ENCODE measurements around the gene SUGCT.

DNA sequence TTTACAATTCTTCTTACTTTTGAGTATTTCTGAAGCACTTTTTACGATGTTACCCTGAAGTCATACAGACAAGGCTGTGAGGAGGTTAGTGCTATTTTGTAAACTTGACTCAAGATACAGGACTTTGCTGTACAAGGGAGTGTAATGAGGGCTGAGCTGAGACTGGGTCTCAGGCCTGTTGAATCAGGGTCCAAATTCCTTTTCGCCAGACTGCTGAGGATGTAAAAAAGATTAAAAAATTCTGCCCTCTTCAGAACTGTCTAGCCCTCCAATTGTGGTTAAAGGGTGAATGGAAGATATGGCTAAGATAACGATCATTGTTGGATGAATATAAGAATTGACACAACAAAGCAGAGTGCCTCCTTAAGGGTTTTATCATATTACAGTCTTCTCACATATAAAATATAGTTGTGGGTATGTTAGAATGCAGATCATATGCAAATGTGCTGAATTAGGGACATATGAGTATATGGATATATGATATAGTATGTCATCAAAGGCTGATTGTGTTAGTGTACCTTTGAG, 165.4 kb downstream of the SUGCT start:
- TF ChIP-seq ZNF830 (CRISPR knock-in tag; IDR thresholded peaks at IDR 0.05) (no peak), ERF (CRISPR knock-in tag; IDR thresholded peaks at IDR 0.05) (no peak), MTA3 (IDR thresholded peaks at IDR 0.05; ENCODE audit: borderline replicate concordance) (no peak), GABPA (tag; conservative IDR thresholded peaks at IDR 0.05; ENCODE audit: low read depth) (no peak), EZH2 (IDR thresholded peaks at IDR 0.05; ENCODE audit: borderline replicate concordance, low read depth, low read length) (no peak), ESRRA (IDR thresholded peaks at IDR 0.05; ENCODE audit: borderline replicate concordance, low read depth) (no peak), PPARD (CRISPR knock-in tag; IDR thresholded peaks at IDR 0.05) (no peak), RAD21 (CRISPR knock-in tag; conservative IDR thresholded peaks at IDR 0.05 in 1 of 2, IDR thresholded peaks at IDR 0.05 in 1 of 2) (no peak)
- TF ChIP-seq, protein P1, sequence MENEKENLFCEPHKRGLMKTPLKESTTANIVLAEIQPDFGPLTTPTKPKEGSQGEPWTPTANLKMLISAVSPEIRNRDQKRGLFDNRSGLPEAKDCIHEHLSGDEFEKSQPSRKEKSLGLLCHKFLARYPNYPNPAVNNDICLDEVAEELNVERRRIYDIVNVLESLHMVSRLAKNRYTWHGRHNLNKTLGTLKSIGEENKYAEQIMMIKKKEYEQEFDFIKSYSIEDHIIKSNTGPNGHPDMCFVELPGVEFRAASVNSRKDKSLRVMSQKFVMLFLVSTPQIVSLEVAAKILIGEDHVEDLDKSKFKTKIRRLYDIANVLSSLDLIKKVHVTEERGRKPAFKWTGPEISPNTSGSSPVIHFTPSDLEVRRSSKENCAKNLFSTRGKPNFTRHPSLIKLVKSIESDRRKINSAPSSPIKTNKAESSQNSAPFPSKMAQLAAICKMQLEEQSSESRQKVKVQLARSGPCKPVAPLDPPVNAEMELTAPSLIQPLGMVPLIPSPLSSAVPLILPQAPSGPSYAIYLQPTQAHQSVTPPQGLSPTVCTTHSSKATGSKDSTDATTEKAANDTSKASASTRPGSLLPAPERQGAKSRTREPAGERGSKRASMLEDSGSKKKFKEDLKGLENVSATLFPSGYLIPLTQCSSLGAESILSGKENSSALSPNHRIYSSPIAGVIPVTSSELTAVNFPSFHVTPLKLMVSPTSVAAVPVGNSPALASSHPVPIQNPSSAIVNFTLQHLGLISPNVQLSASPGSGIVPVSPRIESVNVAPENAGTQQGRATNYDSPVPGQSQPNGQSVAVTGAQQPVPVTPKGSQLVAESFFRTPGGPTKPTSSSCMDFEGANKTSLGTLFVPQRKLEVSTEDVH (IDR thresholded peaks at IDR 0.05; ENCODE audit: low read depth, partially characterized antibody): no peak

Data from K562 (cell line).